ENCODE measurements around the gene CNTFR.

CNTFR gene

GRCh38 chr9:34522971-34523797 is 66.3 kb downstream of the CNTFR start, which contains the start of gene ENHO:
TSS of gene ENHO (minus strand) at chr9:34522990. CDS start at chr9:34521695, 1,295 bp downstream.
- DNase-seq (ENCODE audit: low read depth) = peak; percentile 84

GRCh38 chr9:34522091-34522887 is 67.2 kb downstream of the CNTFR start:
- no peak for DNase-seq (ENCODE audit: low read depth)

GRCh38 chr9:34521406-34522045 is 68.0 kb downstream of the CNTFR start:
- DNase-seq (ENCODE audit: low read depth) = no peak

GRCh38 chr9:34520505-34521385 is 68.8 kb downstream of the CNTFR start:
- DNase-seq (ENCODE audit: low read depth) = no peak

- no peak for DNase-seq (ENCODE audit: low read depth)
Measured at GRCh38 chr9:34520096-34520495, 69.4 kb downstream of the CNTFR start.

GRCh38 chr9:34519321-34520020 is 70.1 kb downstream of the CNTFR start:
- DNase-seq (ENCODE audit: low read depth) = no peak

- no peak for DNase-seq (ENCODE audit: low read depth)
Measured at GRCh38 chr9:34518896-34519295, 70.6 kb downstream of the CNTFR start.

GRCh38 chr9:34518110-34518616 is 71.4 kb downstream of the CNTFR start:
- no peak for DNase-seq (ENCODE audit: low read depth)

GRCh38 chr9:34517185-34517584 is 72.3 kb downstream of the CNTFR start:
- DNase-seq (ENCODE audit: low read depth) = no peak

GRCh38 chr9:34515959-34516358 is 73.6 kb downstream of the CNTFR start:
- DNase-seq (ENCODE audit: low read depth) = no peak

GRCh38 chr9:34514816-34515215 is 74.7 kb downstream of the CNTFR start:
- DNase-seq (ENCODE audit: low read depth) = no peak

GRCh38 chr9:34514401-34514800 is 75.1 kb downstream of the CNTFR start:
- no peak for DNase-seq (ENCODE audit: low read depth)

GRCh38 chr9:34513567-34514214 is 75.8 kb downstream of the CNTFR start:
- no peak for DNase-seq (ENCODE audit: low read depth)

GRCh38 chr9:34512131-34513078 is 77.1 kb downstream of the CNTFR start:
- no peak for DNase-seq (ENCODE audit: low read depth)

GRCh38 chr9:34510497-34511468 is 78.7 kb downstream of the CNTFR start:
- DNase-seq (ENCODE audit: low read depth) = no peak

GRCh38 chr9:34508951-34509350 is 80.6 kb downstream of the CNTFR start:
- DNase-seq (ENCODE audit: low read depth) = no peak

- DNase-seq (ENCODE audit: low read depth) = no peak
Measured at GRCh38 chr9:34508463-34508862, 81.1 kb downstream of the CNTFR start.

GRCh38 chr9:34507966-34508365 is 81.6 kb downstream of the CNTFR start:
- DNase-seq (ENCODE audit: low read depth) = no peak
